HG03039 (cell line): Measurements from ENCODE around the gene TTC27.

ENCODE experiments used
- ATAC-seq: cut with Tn5 transposase; IDR thresholded peaks from one replicate; pipeline ENCODE4 v1.9.1; 2021; ENCODE audit warnings: mild to moderate bottlenecking, moderate library complexity; ENCODE audit not compliant: unreplicated experiment

TTC27 gene

DNA sequence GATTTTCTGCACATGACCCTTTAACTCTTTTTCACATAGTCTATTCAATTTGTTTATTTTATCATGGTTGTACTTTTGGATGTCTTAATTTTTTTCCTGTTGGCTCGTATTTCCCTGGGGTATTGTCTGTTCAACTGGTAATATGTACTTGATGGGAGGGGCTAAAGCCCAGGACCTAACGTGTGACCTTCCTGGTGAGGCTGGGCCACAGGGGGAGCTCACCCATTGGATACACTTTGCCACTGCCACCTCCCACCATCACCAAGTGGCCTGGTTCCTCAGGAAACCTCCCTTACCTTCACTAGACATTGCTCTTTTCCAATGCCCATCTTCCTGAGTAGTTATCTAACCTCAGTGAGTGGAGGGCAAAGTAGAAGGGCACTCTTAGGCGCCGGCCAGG lies 175.0 kb downstream of the TTC27 start:
- ATAC-seq, result no peak

DNA sequence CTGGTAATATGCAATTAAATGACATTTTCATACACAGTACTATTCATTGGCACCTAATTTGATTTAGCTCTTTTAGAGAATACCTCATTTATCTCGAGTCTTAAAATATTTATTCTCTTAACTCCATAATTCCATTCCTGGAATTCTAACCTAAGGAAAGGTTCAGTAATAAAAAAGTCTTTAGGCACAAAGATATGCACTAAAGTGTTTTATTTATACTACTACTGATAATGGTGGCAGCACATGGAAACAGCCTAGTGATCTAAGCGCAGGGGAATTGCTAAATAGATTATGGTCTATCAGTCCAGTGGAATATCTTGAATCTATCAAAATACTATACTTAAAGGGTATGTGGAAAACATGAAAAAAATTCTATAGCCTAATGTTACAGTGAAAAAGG lies 176.4 kb downstream of the TTC27 start:
- no peak for ATAC-seq

DNA sequence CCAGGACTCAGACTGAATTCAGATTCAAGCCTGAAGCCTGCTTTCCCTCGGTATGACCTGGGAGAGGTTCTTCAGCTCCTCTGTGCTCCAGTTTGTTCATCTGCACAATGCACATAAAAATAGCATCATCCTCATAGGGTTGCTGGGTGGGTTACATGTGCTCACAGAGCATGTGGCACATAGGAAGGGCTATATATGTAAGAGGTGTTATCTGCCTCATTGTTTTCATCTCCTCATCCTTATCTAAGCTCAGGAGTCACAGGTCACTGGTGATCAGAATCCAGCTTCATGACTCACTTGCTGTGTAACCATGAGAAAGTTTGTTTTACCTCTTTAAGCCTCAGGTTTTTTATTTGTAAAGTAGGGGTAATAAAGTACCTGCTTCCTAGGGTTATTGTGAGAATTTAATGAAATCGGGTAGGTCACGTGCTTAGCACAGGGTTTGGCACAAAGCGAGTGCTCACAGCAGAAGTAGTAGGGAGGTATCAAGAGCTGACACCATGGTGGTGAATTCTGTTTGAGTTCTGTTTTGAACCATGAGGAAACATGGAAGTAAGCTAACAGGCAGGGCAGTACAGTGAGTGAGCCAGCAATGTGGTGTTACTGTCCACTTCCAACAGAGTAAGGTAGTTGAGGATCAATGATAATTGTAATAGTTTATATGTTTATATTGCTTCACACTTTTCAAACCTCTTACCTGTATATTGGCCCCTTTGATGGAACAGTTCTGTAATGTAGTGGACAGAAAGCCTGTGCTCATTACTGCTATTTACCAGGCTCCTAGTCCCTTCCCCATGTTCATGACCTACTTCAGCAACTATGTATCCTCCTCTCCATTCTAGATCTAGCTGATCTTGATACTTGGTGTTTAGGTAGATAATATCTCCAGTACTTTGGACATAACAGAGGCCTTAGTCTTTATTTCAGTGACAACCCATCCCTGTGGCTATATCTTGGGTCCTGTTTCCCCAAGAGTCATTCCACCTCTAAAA lies 177.6 kb downstream of the TTC27 start:
- ATAC-seq, result no peak

DNA sequence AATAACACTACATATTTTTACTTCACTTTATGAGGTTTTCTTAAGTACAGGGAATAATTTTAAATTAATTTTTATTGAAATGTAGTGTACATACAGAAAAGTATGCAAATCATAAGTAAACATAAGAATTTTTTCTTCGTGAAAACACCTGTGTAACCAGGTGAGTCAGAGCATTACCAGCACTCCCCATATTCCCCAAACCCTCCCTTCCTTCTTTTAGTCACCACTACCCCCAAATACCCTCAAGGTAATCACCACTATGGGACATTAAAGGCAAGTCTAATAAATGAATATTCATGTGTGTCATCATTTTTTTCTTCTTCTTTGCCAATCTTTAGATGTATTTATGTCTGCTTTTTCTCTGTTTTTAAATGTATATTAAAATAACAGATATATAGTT lies 179.0 kb downstream of the TTC27 start:
- no peak for ATAC-seq

DNA sequence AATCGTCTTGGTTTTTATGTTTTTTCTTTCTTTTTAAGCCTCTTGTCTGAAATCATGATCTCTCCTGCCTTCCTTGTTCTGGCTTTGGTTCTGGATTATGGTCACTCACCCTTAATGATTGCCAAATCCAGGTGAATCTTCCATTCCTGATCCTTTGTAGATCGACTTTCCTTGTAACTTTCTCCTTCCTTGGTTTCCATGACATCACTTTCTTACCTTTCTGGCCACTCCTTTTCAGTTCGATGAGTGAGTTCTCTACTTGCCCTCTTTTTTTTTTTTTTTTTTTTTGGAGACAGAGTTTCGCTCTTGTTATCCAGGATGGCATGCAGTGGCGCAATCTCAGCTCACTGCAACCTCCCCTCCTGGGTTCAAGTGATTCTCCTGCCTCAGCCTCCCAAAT lies 179.8 kb downstream of the TTC27 start:
- ATAC-seq, result no peak

DNA sequence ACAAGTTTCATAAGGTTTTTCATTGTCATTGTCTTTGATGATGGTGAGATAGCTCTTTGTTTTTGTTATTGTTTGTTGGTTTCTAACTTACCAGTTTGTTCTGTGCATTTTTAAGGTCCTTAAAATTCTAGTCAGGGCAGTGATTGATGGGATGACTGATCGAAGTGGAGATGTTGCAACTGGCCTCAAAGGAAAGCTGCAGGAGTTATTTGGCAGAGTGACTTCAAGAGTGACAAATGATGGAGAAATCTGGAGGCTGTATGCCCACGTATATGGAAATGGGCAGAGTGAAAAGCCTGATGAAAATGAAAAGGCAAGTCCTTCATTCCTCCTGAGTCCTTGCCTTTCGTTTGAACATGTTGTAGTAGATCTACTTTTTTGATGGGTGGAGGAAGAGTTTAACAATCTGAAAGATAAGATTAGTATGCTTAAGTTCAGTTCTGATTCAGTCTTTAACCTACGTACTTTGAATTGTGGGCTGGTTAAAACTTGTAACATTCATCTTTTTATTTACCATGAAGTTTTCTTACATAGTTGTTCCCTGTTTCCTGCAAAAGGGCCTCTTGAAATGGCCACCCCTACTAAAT lies 183.2 kb downstream of the TTC27 start:
- no peak for ATAC-seq

DNA sequence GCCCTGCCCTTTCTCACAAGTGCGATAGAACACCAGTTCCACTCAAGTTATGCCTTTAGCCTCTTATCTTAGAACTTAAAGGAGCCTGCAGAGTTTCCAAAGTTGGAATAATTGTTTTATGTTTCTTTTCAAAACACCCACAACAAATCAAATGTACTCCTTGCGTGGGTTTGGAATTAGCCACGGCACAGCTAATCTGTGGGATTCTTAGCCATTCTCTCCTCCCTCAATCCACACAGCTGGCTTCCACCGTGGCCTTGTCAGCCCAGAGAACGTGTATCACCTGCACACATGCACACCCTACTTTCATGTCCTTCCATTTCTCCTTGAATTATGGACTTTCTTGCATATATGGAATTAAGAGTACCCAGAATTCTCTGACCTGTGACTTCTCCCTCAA lies 183.8 kb downstream of the TTC27 start:
- ATAC-seq, result no peak

DNA sequence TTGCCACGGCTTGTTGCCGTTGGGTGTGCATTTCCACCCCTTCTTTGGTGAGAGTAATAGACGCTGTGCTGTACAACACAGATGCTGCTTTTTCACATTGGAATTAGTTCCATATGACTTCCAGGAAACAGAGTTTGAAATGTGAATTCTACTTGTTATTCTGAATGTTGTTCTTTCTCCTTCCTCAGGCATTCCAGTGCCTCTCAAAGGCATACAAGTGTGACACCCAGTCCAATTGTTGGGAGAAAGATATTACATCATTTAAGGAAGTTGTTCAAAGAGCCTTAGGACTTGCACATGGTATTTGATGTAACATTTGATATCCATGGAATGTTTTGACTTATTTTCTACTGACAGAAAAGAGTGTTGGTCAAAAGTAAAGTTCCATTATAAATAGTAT lies 184.5 kb downstream of the TTC27 start:
- no peak for ATAC-seq

DNA sequence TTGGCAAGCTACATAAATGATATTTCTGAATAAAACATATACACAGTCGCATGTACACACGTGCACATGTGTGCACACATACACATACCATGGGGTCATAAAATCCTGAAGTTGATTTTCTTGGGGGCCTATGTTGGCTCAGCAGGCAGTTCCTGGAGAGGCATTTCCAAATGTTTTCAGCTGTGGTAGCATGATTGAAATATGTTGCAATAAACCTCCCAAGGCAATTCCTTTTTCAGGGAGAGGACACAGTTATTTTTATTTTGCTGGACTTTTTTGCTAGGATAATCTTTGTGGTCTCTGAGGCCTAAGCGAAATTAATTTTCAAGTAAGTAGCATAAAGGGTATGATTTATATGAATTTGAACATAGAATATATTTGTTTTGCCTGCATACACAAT lies 192.2 kb downstream of the TTC27 start:
- ATAC-seq, result no peak

DNA sequence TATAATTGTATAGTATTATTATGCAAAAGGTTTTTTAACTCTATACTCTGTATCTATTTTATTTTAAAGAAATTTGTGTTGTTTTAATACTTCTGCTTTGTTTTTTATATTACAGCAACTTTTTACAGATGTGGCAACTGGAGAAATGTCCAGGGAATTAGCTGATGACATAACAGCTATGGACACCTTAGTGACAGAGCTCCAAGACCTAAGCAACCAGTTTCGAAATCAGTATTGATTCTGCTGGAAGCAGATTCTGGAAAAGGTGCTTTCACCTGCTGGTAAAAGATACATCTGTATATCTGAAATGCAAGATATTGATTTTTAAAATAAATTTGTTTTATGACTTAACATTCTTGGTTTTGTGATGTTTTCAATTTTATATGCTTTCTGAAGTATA lies 192.9 kb downstream of the TTC27 start:
- ATAC-seq, result no peak

DNA sequence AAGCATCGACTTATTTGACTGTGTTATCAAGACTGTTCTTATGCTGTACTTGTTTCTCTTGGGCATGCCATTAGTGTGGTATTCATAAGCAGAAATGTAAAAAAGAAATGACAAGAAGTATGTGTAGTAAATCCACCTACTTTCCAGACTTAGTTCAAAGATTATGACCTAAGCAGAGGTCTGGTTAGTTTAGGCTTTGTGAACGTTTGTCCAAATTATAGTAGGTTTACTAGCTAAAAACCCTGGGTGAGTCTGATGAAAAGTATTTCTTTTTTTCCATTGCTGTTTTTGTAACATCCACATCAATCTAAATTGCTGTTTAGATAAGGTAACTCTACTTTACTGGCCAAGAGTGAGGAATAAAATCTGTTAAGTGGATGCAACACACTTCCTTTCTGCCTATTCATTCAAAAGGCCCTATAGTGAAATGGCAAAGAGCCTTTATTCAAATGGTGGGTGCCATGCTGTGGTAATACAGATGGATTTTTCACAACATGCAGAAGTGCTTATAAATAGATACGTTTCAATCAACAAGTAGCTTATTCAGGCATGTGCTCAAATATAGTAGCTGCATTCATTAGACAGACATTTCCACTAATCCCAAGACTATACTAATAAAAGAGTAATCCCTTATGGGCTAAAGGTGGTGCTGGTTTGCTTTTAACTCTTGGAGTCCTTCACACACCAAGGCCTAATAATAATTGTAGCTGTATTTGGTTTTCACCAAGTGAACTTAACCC lies 196.4 kb downstream of the TTC27 start:
- no peak for ATAC-seq

DNA sequence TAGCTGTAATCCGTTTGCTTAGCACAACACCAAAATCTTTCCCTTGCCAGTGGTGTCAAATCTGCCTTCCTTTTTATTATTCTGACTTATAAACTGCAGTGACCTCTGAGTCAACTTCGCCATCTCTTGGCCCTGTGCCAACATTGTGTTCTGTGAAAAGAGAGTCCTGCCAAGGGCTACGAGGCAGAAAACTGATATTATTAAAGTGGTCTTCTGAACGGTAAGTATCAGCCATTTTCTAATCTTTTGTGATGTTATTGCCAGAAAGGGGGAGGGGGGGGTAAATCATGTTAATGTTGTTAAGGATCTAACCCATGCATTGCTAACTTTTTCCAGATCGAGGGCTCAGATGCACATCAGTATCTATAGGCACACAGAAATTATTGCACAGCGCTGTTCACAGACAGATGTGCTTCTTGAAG lies 197.5 kb downstream of the TTC27 start:
- ATAC-seq, result no peak

DNA sequence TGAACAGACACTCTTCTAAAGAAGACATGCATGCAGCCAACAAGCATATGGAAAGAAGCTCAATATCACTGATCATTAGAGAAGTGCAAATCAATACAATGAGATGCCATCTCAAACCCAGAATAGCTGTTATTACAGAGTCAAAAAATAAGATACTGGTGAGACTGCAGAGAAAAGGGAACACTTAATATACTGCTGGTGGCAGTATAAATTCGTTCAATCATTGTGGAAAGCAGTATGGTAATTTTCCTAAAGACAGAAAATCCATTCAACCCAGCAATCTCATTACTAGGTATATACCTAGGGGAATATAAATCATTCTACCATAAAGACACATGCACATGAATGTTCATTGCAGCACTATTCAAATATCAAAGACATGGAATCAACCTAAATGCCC lies 202.3 kb downstream of the TTC27 start:
- no peak for ATAC-seq

DNA sequence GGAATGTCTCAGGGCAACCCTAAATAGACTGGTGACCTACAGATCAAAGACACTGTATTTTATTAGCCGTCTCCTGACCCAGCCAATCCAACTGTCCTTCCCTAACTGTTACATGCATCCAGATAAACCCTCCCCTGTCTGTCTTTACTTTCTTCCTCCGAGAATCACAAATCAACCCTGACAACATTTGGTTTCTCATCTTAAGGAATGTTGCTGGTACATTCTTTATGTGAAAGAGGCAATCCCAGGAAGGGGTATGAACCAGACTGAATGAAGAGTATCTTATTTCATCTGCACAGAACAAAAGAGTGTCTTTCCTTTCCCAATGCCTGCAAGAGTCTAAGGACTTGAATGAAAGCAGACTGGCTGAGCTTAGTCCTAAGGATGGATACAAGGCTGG lies 205.0 kb downstream of the TTC27 start:
- ATAC-seq, result no peak

DNA sequence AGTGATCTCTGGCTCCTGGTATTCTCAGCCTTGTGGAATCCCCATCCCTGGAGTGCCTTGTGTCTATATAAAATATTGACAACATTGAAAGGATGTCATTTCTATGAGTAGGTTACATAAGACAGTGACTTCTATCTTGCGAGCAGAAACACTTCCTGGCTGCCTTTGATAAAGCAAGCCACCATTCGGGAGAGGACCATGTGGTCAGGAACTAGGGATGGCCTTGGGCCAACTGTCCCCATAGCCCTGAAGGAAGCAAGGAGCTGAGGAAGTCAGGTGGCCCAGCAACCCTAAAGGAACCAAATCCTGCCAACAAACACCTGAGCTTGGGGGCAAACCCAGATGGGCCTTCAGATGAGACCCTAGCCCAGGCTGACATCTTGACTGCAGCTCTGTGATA lies 205.9 kb downstream of the TTC27 start:
- ATAC-seq, result no peak

DNA sequence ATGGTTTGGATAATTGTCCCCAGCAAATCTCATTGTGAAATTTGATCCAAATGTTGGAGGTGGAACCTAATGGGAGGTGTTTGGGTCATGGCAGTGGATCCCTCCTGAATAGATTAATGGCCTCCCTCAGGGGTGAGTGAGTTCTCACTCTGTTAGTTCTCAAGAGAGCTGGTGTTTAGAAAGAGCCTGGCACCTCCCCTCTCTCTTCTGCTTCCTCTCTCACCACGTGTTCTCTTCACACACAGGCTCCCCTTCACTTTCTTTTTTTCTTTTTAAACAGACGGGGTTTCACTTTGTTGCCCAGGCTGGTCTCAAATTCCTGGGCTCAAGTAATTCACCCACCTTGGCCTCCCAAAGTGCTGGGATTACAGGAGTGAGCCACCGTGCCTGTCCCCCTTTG lies 207.3 kb downstream of the TTC27 start:
- no peak for ATAC-seq

DNA sequence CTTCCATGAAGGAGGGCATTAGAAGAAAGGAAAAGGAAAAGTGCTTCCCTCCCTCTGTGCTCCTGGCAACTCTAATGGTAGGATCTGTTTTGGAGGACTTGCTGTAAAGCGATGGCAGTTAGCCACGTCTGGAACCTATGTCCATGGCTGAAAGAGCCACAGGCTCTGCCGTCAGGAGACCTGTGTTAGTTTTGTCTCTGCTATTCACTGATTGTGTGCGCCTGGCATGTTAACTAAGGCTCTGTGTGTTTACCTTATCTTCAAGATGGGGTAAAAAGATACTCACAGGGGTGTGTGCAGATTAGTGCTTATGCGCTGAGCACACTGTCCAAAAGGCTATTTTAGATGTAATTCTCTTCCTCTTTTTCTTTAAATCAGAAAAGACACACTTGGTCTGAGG lies 209.1 kb downstream of the TTC27 start:
- ATAC-seq, result no peak

DNA sequence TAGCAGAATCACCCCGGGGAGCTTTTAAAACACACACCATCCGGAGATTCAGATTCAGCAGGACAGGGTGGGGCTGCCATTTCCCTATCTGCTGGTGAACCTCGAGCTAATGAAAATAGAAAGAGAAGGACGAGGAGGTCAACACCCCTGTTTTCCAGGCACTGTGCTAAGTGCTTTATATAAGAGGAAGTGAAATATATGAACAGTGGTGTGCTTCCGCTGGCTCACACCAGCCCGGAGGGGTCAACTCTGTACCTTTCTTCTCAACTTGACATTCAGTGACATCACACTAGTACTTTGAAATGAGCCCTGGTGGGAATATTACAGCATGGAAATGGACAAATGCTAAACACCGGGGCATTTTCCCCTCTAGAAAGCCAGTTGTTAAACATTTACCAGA lies 210.6 kb downstream of the TTC27 start:
- ATAC-seq, result no peak

DNA sequence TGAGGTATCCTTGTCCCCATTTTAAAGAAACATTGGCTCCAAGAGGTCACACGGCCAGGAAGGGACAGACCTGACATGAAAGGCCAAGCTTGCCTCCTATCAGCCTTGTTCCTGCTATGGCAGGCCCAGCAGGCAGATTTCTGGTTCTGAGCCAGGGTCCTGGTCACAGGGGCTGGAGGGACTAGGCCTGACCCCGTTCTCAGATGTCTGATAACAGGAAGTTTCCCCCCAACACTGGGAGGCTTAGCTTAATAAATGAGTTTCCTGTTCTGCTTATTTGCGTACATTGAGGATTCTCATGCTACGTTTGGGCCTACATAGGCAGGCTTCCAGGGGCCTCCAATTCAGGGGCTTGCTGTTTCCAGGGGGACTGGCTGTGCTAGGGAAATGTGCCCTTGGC lies 211.1 kb downstream of the TTC27 start:
- no peak for ATAC-seq

DNA sequence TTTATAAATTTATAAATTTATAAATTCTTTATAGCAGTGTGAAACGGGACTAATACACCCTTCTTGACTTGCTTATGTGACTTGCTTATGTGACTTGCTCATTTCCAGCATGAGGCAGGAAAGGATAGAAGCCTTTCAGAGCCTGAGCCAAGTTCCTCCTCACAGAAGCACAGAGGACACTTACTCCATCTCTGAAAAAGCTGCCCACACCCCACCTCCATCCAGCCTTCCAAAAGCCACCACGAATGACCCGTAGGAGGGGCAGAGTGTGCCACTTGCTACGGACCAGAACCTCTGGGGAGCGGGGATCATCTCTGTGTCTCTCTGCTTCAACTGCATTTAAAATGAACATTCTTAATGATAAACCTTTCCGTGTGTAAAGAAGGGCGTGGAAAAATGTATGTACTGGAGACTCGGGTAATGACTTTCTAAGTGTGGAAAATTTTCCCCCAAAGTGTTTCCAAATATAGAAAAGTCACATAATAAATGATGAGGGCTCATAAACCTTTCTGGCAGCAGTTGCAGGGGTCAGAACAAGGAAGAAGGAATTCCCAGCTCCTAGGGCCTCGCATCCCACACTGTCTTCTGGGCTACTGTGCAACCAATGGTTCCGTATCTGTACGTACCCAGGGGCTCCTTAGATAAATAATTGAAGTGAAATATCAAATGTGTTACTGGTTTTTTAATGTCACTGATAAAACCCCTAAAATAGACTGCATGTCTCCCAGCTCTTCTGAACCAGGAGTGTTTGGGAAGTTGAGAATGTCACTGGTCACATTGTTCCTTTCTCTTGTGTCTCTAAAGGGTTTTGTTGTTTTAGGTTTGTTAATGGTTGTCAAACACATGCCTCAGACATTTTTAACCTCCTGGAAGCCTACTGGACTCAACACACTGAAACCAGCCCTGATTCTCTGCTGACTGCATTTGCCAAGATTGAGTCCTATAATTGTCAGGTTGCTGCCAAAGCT lies 214.4 kb downstream of the TTC27 start:
- no peak for ATAC-seq

DNA sequence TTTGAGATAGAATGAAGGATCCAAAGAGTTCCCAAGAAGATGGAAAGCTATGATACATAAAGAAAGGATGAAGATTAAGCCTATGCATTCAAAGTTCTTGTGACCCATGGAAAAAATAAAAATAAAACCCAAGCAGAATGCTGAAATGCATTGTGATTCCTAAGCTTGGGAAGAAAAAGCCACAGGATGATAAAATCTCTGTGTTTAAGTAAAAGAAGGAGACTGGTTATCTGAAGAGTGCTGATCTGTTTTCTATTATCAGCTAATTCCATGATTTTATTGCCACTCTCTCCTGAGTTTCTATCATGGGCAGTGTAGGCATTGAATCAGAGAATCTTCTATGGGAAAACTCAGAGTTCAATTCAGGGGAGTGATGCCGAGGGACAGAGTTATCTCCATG lies 215.8 kb downstream of the TTC27 start:
- no peak for ATAC-seq
